Measurements from ENCODE around the gene CDK2.
A peak's percentile ranks its signal among the peaks of the same experiment; 100 is the strongest.

The CDK2 gene

GRCh38 chr12:55969356-55969755 is 2.7 kb downstream of the CDK2 start:
- no peak overlapping the region for H3K9ac ChIP-seq
- no peak overlapping the region for H3K27ac ChIP-seq
- no peaks in the 10 kb centered on the region for H3K27me3 ChIP-seq
- H3K36me3 ChIP-seq = peaks cover 0 to 47% (median 41%) of the 10 kb centered on the region in 11 experiments; a peak in 17 of 22 replicates
- H3K4me3 ChIP-seq = no peak overlapping the region
- peaks cover 56 to 70% (median 62%) of the 10 kb centered on the region in 10 experiments for H3K4me1 ChIP-seq
- peak overlapping the region in 3 of 11 experiments; percentile 1 to 99 (median 94); a peak in 4 of 22 replicates for H3K4me2 ChIP-seq
- peaks cover 0 to 8% (median 0%) of the 10 kb centered on the region in 11 experiments; a peak in 4 of 22 replicates for H4K20me1 ChIP-seq
- H3K9me3 ChIP-seq (replicated peaks in 1 of 11) = no peaks in the 10 kb centered on the region
- no peak for TF ChIP-seq Cebpa-rat (IDR thresholded peaks at IDR 0.05)

GRCh38 chr12:55970775-55971174 is 4.1 kb downstream of the CDK2 start:
- Histone ChIP-seq H3K9me3 (replicated peaks in 1 of 11) (no peaks in the 10 kb centered on the region), H3K9ac (no peak overlapping the region), H3K4me1 (peaks cover 60 to 78% (median 66%) of the 10 kb centered on the region in 10 experiments), H4K20me1 (peaks cover 0 to 9% (median 5%) of the 10 kb centered on the region in 11 experiments; a peak in 6 of 22 replicates), H3K36me3 (peaks cover 0 to 47% (median 41%) of the 10 kb centered on the region in 11 experiments; a peak in 17 of 22 replicates), H3K27me3 (no peaks in the 10 kb centered on the region), H3K4me2 (peak overlapping the region in 9 of 11 experiments; percentile 36 to 91 (median 79); a peak in 16 of 22 replicates), H3K4me3 (no peak overlapping the region), H3K27ac (0 out of 22 replicates have a peak overlapping the region, but pooled peaks of 1 of the 11 experiments have one; percentile 11)
- no peak for TF ChIP-seq Cebpa-rat (IDR thresholded peaks at IDR 0.05)

- Histone ChIP-seq H3K4me1 (peaks cover 66 to 83% (median 72%) of the 10 kb centered on the region in 10 experiments), H3K27me3 (no peaks in the 10 kb centered on the region), H3K9ac (peak overlapping the region in 7 of 11 experiments; percentile 67 to 79 (median 77); a peak in 8 of 22 replicates), H3K4me2 (peak overlapping the region; percentile 65 to 91 (median 80)), H3K27ac (peak overlapping the region in 6 of 11 experiments; percentile 10 to 78 (median 70); a peak in 9 of 22 replicates), H4K20me1 (peaks cover 0 to 20% (median 5%) of the 10 kb centered on the region in 11 experiments; a peak in 7 of 22 replicates), H3K36me3 (peaks cover 4 to 56% (median 46%) of the 10 kb centered on the region in 11 experiments; a peak in 17 of 22 replicates), H3K9me3 (replicated peaks in 1 of 11) (no peaks in the 10 kb centered on the region), H3K4me3 (peak overlapping the region in 6 of 10 experiments; percentile 60 to 74 (median 64); a peak in 11 of 20 replicates)
- TF ChIP-seq Cebpa-rat (IDR thresholded peaks at IDR 0.05) = no peak
These were observed 5.4 kb downstream of the CDK2 start for GRCh38 chr12:55972042-55972441.

GRCh38 chr12:55972456-55972855 is 5.8 kb downstream of the CDK2 start:
- Histone ChIP-seq H3K4me3 (peak overlapping the region; percentile 59 to 97 (median 66)), H3K9me3 (replicated peaks in 1 of 11) (no peaks in the 10 kb centered on the region), H3K4me2 (peak overlapping the region; percentile 65 to 91 (median 80)), H4K20me1 (peaks cover 0 to 24% (median 5%) of the 10 kb centered on the region in 11 experiments; a peak in 7 of 22 replicates), H3K9ac (peak overlapping the region; percentile 67 to 82 (median 77); a peak in 21 of 22 replicates), H3K27ac (peak overlapping the region; percentile 43 to 78 (median 67); a peak in 18 of 22 replicates), H3K36me3 (peaks cover 6 to 59% (median 47%) of the 10 kb centered on the region in 11 experiments; a peak in 17 of 22 replicates), H3K27me3 (no peaks in the 10 kb centered on the region), H3K4me1 (peaks cover 66 to 84% (median 72%) of the 10 kb centered on the region in 10 experiments)
- TF ChIP-seq Cebpa-rat (IDR thresholded peaks at IDR 0.05) = no peak

GRCh38 chr12:55972911-55973598 is 6.4 kb downstream of the CDK2 start:
- no peak for TF ChIP-seq Cebpa-rat (IDR thresholded peaks at IDR 0.05)
- peaks cover 6 to 57% (median 45%) of the 10 kb centered on the region in 11 experiments; a peak in 17 of 22 replicates for H3K36me3 ChIP-seq
- H3K4me2 ChIP-seq = peak overlapping the region; percentile 65 to 91 (median 80)
- H4K20me1 ChIP-seq = peaks cover 0 to 30% (median 0%) of the 10 kb centered on the region in 11 experiments; a peak in 6 of 22 replicates
- no peaks in the 10 kb centered on the region for H3K27me3 ChIP-seq
- peak overlapping the region; percentile 59 to 97 (median 66) for H3K4me3 ChIP-seq
- H3K27ac ChIP-seq = peak overlapping the region; percentile 43 to 78 (median 67); a peak in 21 of 22 replicates
- peak overlapping the region; percentile 67 to 82 (median 77) for H3K9ac ChIP-seq
- H3K4me1 ChIP-seq = peaks cover 66 to 84% (median 72%) of the 10 kb centered on the region in 10 experiments
- no peaks in the 10 kb centered on the region for H3K9me3 ChIP-seq (replicated peaks in 1 of 11)

- H3K9ac ChIP-seq = peak within 1 kb of the TSS; percentile 88 to 96 (median 93)
- peak within 1 kb of the TSS; percentile 82 to 93 (median 87) for H3K27ac ChIP-seq
- H3K27me3 ChIP-seq = no peaks in the 10 kb centered on the region
- H4K20me1 ChIP-seq = peaks cover 0 to 37% (median 0%) of the 10 kb centered on the region in 11 experiments; a peak in 5 of 22 replicates
- no peaks in the 10 kb centered on the region for H3K9me3 ChIP-seq (replicated peaks in 1 of 11)
- TF ChIP-seq Cebpa-rat (IDR thresholded peaks at IDR 0.05) = no peak
- peaks cover 66 to 84% (median 74%) of the 10 kb centered on the region in 10 experiments for H3K4me1 ChIP-seq
- H3K4me3 ChIP-seq = peak within 1 kb of the TSS; percentile 84 to 99 (median 96)
- H3K36me3 ChIP-seq = peaks cover 7 to 56% (median 40%) of the 10 kb centered on the region in 11 experiments; a peak in 19 of 22 replicates
- peak within 1 kb of the TSS; percentile 80 to 97 (median 89) for H3K4me2 ChIP-seq
These were observed 7.1 kb downstream of the CDK2 start, which contains the start of gene RAB5B for GRCh38 chr12:55973599-55974307. TSS of gene RAB5B (plus strand) at chr12:55974078. CDS start at chr12:55986961, 12,883 bp downstream.

- peak overlapping the region; percentile 88 to 96 (median 93) for H3K9ac ChIP-seq
- no peak for TF ChIP-seq Cebpa-rat (IDR thresholded peaks at IDR 0.05)
- peaks cover 0 to 42% (median 0%) of the 10 kb centered on the region in 11 experiments; a peak in 6 of 22 replicates for H4K20me1 ChIP-seq
- peak overlapping the region; percentile 79 to 97 (median 89) for H3K4me2 ChIP-seq
- no peaks in the 10 kb centered on the region for H3K9me3 ChIP-seq (replicated peaks in 1 of 11)
- no peaks in the 10 kb centered on the region for H3K27me3 ChIP-seq
- H3K4me1 ChIP-seq = peaks cover 71 to 84% (median 76%) of the 10 kb centered on the region in 10 experiments
- H3K27ac ChIP-seq = peak overlapping the region; percentile 82 to 93 (median 87)
- peaks cover 12 to 56% (median 40%) of the 10 kb centered on the region in 11 experiments; a peak in 20 of 22 replicates for H3K36me3 ChIP-seq
- peak overlapping the region; percentile 84 to 99 (median 96) for H3K4me3 ChIP-seq
These were observed 7.7 kb downstream of the CDK2 start for GRCh38 chr12:55974308-55974730.

- Histone ChIP-seq H3K4me2 (peak overlapping the region; percentile 79 to 93 (median 88); a peak in 21 of 22 replicates), H3K27ac (peak overlapping the region in 7 of 11 experiments; percentile 41 to 78 (median 70); a peak in 12 of 22 replicates), H4K20me1 (peaks cover 0 to 82% (median 5%) of the 10 kb centered on the region in 11 experiments; a peak in 10 of 22 replicates), H3K9ac (peak overlapping the region in 4 of 11 experiments; percentile 25 to 47 (median 42); a peak in 5 of 22 replicates), H3K4me1 (peaks cover 67 to 86% (median 79%) of the 10 kb centered on the region in 10 experiments), H3K36me3 (peaks cover 14 to 50% (median 36%) of the 10 kb centered on the region in 11 experiments), H3K4me3 (peak overlapping the region in 2 of 10 experiments; percentile 14 to 35; a peak in 2 of 20 replicates), H3K27me3 (no peaks in the 10 kb centered on the region), H3K9me3 (replicated peaks in 1 of 11) (no peaks in the 10 kb centered on the region)
- no peak for TF ChIP-seq Cebpa-rat (IDR thresholded peaks at IDR 0.05)
These were observed 11.8 kb downstream of the CDK2 start for GRCh38 chr12:55978393-55978792.
